Measurements from ENCODE around the gene RCC2. TPM values are rescaled to one million over a fixed set of nuclear protein-coding genes. Genes with fewer than 3 reads are reported as not detected.
A peak's percentile ranks its signal among the peaks of the same experiment; 100 is the strongest.

The RCC2 gene
- total RNA-seq, 1 experiment from 2014 or later: 94.5 TPM

DNA sequence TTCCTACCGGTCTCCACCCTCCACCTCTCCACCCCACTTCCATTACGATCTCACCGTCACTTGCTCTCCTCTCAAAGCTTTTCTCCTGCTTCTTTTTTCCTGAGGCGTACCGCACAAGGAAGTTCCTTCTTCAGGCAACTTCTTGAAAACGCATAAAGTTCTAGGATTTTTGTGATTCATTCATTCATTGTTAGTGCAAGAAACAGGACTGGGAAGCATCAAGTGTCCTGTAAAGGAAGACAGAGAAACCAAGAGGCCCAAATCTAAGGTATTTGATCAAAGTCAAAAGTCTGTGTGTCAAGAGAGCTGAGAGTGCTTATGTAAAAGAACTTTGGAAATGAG lies 1.3 kb upstream of the RCC2 start:
- Histone ChIP-seq H4K20me1 (ENCODE audit: insufficient read depth, low read depth, low read length) (peaks cover 17% of the 10 kb centered on the region), H3K4me3 (ENCODE audit: low read length) (no peak overlapping the region), H3K27me3 (ENCODE audit: low read length) (no peaks in the 10 kb centered on the region), H3K9me3 (ENCODE audit: low read length) (no peaks in the 10 kb centered on the region), H3K27ac (ENCODE audit: low read length) (no peak overlapping the region), H3K36me3 (ENCODE audit: insufficient read depth, low read length) (peaks cover 15% of the 10 kb centered on the region), H3K9me2 (replicated peaks; ENCODE audit: insufficient read depth, low read length) (no peaks in the 10 kb centered on the region), H2AFZ (ENCODE audit: low read length) (no peak overlapping the region), H3K9ac (ENCODE audit: low read length) (no peak overlapping the region), H3K4me2 (ENCODE audit: low read depth, low read length, poor library complexity, severe bottlenecking) (no peak overlapping the region), H3K4me1 (ENCODE audit: low read length) (peaks cover 23% of the 10 kb centered on the region), H3K79me2 (ENCODE audit: low read length) (peaks cover 26% of the 10 kb centered on the region)
- DNase-seq: no peak

DNA sequence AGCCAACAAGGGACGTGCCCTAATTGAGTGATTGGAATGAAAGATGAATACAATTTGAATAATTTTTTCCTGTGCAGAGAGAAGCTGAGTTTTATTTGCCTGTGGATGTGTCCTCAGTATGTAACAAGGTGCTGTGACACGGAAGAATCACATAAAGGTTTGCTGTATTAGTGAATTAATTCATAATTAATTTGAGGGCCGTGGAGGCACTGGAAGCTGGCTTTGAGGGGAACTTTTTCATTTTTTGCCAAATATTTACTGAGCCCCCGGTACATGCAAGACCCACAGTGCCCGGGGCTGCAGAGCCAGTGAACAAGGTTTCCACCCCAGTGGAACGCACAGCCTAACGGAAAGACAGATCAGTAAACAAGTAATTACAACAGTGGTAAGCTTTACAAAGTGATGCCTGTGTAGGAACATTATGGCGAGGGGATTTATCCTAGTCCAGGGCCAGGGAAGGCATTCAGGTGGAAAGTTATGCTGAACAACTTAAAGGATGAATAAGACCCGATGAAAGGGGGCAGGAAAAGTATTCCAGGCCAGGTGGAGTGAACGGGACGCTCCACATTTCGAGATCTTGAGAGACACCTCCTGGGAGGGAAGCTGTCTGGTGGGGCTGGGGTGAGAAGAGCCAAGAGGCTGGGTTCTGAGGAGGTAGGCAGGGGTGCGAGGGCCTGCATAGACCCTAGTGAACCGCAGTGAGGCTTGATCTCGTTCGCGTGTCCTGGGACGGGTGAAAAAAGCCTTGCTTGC lies 773 bp upstream of the RCC2 start:
- H3K4me3 ChIP-seq (ENCODE audit: low read length): peak overlapping the region; percentile 66
- H3K4me1 ChIP-seq (ENCODE audit: low read length): peaks cover 23% of the 10 kb centered on the region
- peak overlapping the region; percentile 73 for H3K9ac ChIP-seq (ENCODE audit: low read length)
- H3K27me3 ChIP-seq (ENCODE audit: low read length): no peaks in the 10 kb centered on the region
- H3K79me2 ChIP-seq (ENCODE audit: low read length): peaks cover 32% of the 10 kb centered on the region
- no peaks in the 10 kb centered on the region for H3K9me3 ChIP-seq (ENCODE audit: low read length)
- H3K36me3 ChIP-seq (ENCODE audit: insufficient read depth, low read length): peaks cover 16% of the 10 kb centered on the region
- no peak overlapping the region for H3K27ac ChIP-seq (ENCODE audit: low read length)
- peak overlapping the region; percentile 81 for H3K4me2 ChIP-seq (ENCODE audit: low read depth, low read length, poor library complexity, severe bottlenecking)
- peaks cover 22% of the 10 kb centered on the region for H4K20me1 ChIP-seq (ENCODE audit: insufficient read depth, low read depth, low read length)
- H2AFZ ChIP-seq (ENCODE audit: low read length): peak overlapping the region; percentile 87
- no peak for DNase-seq
- no peaks in the 10 kb centered on the region for H3K9me2 ChIP-seq (replicated peaks; ENCODE audit: insufficient read depth, low read length)

DNA sequence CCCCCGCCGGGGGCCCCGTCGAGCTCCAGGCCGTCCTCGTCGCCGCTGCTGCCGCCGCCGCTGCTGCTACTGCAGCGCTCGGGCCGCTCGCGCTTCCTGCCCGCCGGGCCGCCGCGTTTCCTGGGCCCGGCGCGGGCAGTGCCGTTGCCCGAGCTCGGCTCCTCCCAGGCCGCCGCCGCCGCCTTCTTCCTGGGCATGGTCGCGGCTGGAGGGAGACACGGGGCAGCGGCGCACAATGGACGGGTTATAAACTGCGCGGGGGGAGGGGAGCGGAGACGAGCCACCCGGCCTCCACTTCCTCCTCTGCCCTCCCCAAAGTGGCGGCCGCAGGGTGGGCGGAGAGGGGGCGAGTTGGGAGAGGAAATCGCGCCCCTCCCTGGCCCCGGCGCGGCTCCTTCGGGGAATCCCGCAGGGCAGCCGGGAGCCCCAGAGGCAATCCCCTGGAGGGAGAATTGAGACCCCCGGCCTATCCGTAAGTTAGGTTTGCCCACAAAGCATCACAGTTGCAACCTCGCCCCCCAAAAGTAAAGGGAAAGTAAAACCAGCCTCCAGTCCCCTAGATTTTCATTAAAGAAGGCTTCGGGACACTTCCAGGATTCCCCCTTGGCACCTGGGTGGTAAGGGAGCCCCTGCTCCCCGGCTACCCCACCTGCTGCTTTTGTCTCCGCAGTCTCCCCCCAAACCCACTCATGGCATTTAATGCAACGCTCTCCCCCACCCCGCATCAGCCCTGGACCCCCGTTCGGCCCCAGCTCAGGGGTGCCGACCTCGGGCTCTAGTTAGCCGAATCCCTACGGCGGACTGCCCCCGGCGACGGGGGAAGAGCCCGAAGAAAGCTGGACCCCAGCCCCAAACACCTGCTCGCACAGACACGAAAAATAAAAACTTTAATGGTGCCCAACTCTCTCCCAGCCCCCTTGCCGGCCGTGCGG lies 893 bp downstream of the RCC2 start:
- Histone ChIP-seq H3K27ac (ENCODE audit: low read length) (peak overlapping the region; percentile 99), H3K4me2 (ENCODE audit: low read depth, low read length, poor library complexity, severe bottlenecking) (peak overlapping the region; percentile 80), H3K79me2 (ENCODE audit: low read length) (peaks cover 48% of the 10 kb centered on the region), H3K9me2 (replicated peaks; ENCODE audit: insufficient read depth, low read length) (no peaks in the 10 kb centered on the region), H3K27me3 (ENCODE audit: low read length) (no peaks in the 10 kb centered on the region), H3K4me3 (ENCODE audit: low read length) (peak overlapping the region; percentile 99), H3K4me1 (ENCODE audit: low read length) (peaks cover 23% of the 10 kb centered on the region), H2AFZ (ENCODE audit: low read length) (peak overlapping the region; percentile 49; the same call in 1 of the 2 replicates), H4K20me1 (ENCODE audit: insufficient read depth, low read depth, low read length) (peaks cover 39% of the 10 kb centered on the region), H3K36me3 (ENCODE audit: insufficient read depth, low read length) (peaks cover 32% of the 10 kb centered on the region), H3K9me3 (ENCODE audit: low read length) (no peaks in the 10 kb centered on the region), H3K9ac (ENCODE audit: low read length) (peak overlapping the region; percentile 100)
- peak; percentile 93 for DNase-seq

DNA sequence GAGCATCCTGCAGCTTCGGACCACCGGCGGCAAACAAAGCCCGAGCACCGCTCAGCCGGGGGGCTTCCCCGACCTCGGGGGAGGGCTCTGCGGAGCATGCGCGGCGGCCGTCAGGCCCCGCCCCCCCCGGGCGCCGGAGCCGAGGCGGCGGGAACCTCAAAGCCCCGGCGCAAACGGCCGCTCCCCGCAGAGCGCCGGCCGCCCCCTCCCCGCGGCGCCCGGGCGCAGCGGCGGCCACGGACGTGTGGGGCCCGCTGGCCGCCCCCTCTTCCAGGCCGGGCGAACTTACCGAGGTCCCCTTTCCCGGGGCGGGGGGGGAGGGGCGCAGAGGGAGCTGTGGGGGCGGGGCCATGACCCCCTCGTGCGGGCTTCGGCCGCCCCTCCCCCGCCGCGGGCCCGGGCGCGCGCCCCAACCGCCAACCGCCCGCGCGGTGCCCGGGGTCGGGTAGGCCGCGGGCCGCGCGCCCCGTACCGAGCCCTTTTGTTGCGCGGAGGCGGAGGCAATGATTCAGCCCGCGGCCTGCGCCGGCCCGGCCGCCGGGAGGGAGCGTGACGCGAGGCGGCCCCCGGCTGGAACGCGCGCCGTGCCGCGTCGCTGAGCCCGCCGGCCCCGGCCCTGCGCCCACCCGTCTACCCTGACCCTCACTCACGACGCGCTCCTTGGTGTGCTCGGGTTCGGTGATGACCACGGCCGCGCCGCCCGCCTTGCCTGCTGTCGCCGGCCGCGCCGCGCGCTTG lies 1.7 kb downstream of the RCC2 start:
- peaks cover 38% of the 10 kb centered on the region for H3K36me3 ChIP-seq (ENCODE audit: insufficient read depth, low read length)
- no peaks in the 10 kb centered on the region for H3K9me2 ChIP-seq (replicated peaks; ENCODE audit: insufficient read depth, low read length)
- peak overlapping the region; percentile 100 for H3K9ac ChIP-seq (ENCODE audit: low read length)
- peak overlapping the region; percentile 99 for H3K27ac ChIP-seq (ENCODE audit: low read length)
- H3K4me3 ChIP-seq (ENCODE audit: low read length): peak overlapping the region; percentile 99
- peaks cover 23% of the 10 kb centered on the region for H3K4me1 ChIP-seq (ENCODE audit: low read length)
- peaks cover 57% of the 10 kb centered on the region for H3K79me2 ChIP-seq (ENCODE audit: low read length)
- H2AFZ ChIP-seq (ENCODE audit: low read length): no peak overlapping the region
- peak; percentile 76 for DNase-seq
- H4K20me1 ChIP-seq (ENCODE audit: insufficient read depth, low read depth, low read length): peaks cover 47% of the 10 kb centered on the region
- H3K9me3 ChIP-seq (ENCODE audit: low read length): no peaks in the 10 kb centered on the region
- peak overlapping the region; percentile 84 for H3K4me2 ChIP-seq (ENCODE audit: low read depth, low read length, poor library complexity, severe bottlenecking)
- H3K27me3 ChIP-seq (ENCODE audit: low read length): no peaks in the 10 kb centered on the region

DNA sequence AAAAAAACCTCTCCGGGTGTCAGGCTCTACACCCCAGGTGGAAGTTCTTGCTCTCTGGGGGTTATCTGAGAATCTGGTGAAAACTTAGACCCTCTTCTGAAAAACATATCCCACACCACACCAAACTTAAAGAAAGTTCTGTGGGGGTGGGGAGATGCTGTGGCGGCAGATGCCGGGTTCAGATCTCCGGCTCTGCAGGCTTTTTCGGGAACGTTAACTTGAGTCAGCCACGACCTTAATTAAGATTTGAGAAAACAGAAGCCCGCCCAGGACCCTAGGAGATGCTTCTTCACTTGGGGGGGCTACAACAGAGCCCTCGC lies 2.3 kb downstream of the RCC2 start:
- peak overlapping the region; percentile 45 for H3K27ac ChIP-seq (ENCODE audit: low read length)
- H2AFZ ChIP-seq (ENCODE audit: low read length): no peak overlapping the region
- H3K9ac ChIP-seq (ENCODE audit: low read length): peak overlapping the region; percentile 100
- H3K36me3 ChIP-seq (ENCODE audit: insufficient read depth, low read length): peaks cover 43% of the 10 kb centered on the region
- H3K9me3 ChIP-seq (ENCODE audit: low read length): no peaks in the 10 kb centered on the region
- peak overlapping the region; percentile 84 for H3K4me2 ChIP-seq (ENCODE audit: low read depth, low read length, poor library complexity, severe bottlenecking)
- peak overlapping the region; percentile 99 for H3K4me3 ChIP-seq (ENCODE audit: low read length)
- peaks cover 52% of the 10 kb centered on the region for H4K20me1 ChIP-seq (ENCODE audit: insufficient read depth, low read depth, low read length)
- H3K4me1 ChIP-seq (ENCODE audit: low read length): peaks cover 23% of the 10 kb centered on the region
- H3K9me2 ChIP-seq (replicated peaks; ENCODE audit: insufficient read depth, low read length): no peaks in the 10 kb centered on the region
- H3K27me3 ChIP-seq (ENCODE audit: low read length): no peaks in the 10 kb centered on the region
- H3K79me2 ChIP-seq (ENCODE audit: low read length): peaks cover 62% of the 10 kb centered on the region
- DNase-seq: no peak

DNA sequence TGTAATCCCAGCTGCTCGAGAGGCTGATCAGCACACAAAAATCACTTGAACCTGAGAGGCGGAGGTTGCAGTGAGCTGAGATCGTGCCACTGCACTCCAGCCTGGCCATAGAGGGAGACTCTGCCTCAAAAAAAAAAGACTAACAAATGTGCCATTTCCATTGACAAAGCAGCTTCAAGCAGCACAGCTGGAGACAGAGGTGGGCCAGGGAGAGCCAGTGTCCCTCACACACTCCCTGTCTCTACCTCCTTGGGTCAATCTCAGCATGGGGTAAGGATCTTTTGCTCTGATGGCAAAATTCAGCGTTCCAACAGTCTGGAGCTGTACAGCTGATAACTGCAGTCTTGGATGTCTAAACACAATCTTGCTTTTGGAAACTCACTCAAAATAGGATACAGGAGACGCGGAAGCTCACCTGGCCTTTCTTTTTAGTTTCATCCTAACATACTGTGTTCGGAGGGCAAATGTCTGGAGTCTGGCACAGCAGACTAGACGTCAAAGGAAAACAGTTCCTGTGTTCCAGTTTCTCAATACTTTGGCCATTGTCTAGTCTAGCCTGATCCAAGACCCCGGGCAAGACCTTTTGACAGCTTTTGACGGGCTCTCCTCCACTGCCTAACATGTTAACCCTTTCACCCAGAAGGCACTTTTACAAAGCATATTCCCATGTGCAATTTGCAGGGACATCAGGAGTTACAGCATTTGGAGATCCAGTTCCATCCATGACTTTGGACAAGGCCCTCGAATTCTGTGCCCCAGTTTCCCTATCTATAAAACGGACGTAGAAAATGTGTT lies 2.9 kb downstream of the RCC2 start:
- Histone ChIP-seq H3K4me1 (ENCODE audit: low read length) (peaks cover 23% of the 10 kb centered on the region), H3K27me3 (ENCODE audit: low read length) (no peaks in the 10 kb centered on the region), H3K9me2 (replicated peaks; ENCODE audit: insufficient read depth, low read length) (no peaks in the 10 kb centered on the region), H4K20me1 (ENCODE audit: insufficient read depth, low read depth, low read length) (peaks cover 58% of the 10 kb centered on the region), H2AFZ (ENCODE audit: low read length) (no peak overlapping the region), H3K9me3 (ENCODE audit: low read length) (no peaks in the 10 kb centered on the region), H3K36me3 (ENCODE audit: insufficient read depth, low read length) (peaks cover 46% of the 10 kb centered on the region), H3K79me2 (ENCODE audit: low read length) (peaks cover 69% of the 10 kb centered on the region), H3K4me3 (ENCODE audit: low read length) (peak overlapping the region; percentile 99), H3K27ac (ENCODE audit: low read length) (peak overlapping the region; percentile 45), H3K9ac (ENCODE audit: low read length) (peak overlapping the region; percentile 100), H3K4me2 (ENCODE audit: low read depth, low read length, poor library complexity, severe bottlenecking) (peak overlapping the region; percentile 84)
- peak; percentile 11 for DNase-seq

DNA sequence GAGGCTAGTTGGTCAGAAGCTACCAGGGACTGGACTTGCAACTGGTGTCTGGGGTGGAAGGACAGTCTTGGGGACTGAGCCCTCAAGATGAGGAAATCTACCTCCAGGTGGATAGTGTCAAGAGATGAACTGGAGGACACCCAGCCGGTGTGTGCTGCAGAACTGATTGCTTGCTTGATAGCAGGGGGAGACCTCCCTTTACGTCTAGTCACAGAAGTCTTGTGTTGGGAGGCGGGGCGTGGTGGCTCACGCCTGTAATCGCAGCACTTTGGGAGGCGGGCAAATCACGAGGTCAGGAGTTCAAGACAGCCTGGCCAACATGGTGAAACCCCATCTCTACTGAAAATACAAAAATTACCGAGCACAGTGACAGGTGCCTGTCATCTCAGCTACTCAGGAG lies 4.9 kb downstream of the RCC2 start:
- H3K4me3 ChIP-seq (ENCODE audit: low read length): no peak overlapping the region

More for the DNA sequence above, 4.9 kb downstream of the RCC2 start:
- peaks cover 50% of the 10 kb centered on the region for H3K36me3 ChIP-seq (ENCODE audit: insufficient read depth, low read length)
- H3K4me1 ChIP-seq (ENCODE audit: low read length): peaks cover 15% of the 10 kb centered on the region
- H3K9me3 ChIP-seq (ENCODE audit: low read length): no peaks in the 10 kb centered on the region
- H3K9me2 ChIP-seq (replicated peaks; ENCODE audit: insufficient read depth, low read length): no peaks in the 10 kb centered on the region
- no peak overlapping the region for H3K4me2 ChIP-seq (ENCODE audit: low read depth, low read length, poor library complexity, severe bottlenecking)
- H2AFZ ChIP-seq (ENCODE audit: low read length): no peak overlapping the region
- H3K79me2 ChIP-seq (ENCODE audit: low read length): peaks cover 84% of the 10 kb centered on the region
- DNase-seq: no peak
- peaks cover 70% of the 10 kb centered on the region for H4K20me1 ChIP-seq (ENCODE audit: insufficient read depth, low read depth, low read length)
- no peak overlapping the region for H3K27ac ChIP-seq (ENCODE audit: low read length)
- H3K9ac ChIP-seq (ENCODE audit: low read length): no peak overlapping the region
- H3K27me3 ChIP-seq (ENCODE audit: low read length): no peaks in the 10 kb centered on the region

Data from Karpas-422 (cell line).